Nephron (organoid): ENCODE data around the gene TENM4.

ENCODE experiments used
- H3K27ac Mint-ChIP-seq, 3 experiments: 2 replicates each; pipeline ENCODE4 v1.8.0; 2020; ENCODE audit warnings: mixed read lengths in 3 of 3, mild to moderate bottlenecking in 2 of 3, moderate library complexity in 1 of 3
- H3K27me3 Mint-ChIP-seq: 2 replicates; pipeline ENCODE4 v1.8.0; 2021; ENCODE audit warnings: low read depth, mild to moderate bottlenecking, moderate library complexity, mixed read lengths
- H3K36me3 Mint-ChIP-seq: 2 replicates; pipeline ENCODE4 v1.8.0; 2020; ENCODE audit warnings: low read depth, mixed read lengths
- H3K4me1 Mint-ChIP-seq: 2 replicates; pipeline ENCODE4 v1.8.0; 2020; ENCODE audit warnings: mixed read lengths
- H3K4me3 Mint-ChIP-seq, 3 experiments: 2 replicates each; pipeline ENCODE4 v1.8.0; 2020; ENCODE audit warnings: mild to moderate bottlenecking in 3 of 3, mixed read lengths in 3 of 3, moderate library complexity in 2 of 3
- H3K9me3 Mint-ChIP-seq: 2 replicates; pipeline ENCODE4 v1.8.0; 2020; ENCODE audit warnings: mixed read lengths
- CTCF ChIP-seq, 3 experiments: fragments of 200-600 bp; sonication (generic); IDR thresholded peaks; one replicate each; pipeline ENCODE4 v1.5.0; 2021; ENCODE audit warnings: antibody characterized with exemption in 3 of 3; ENCODE audit not compliant: unreplicated experiment in 3 of 3

Gene TENM4

DNA sequence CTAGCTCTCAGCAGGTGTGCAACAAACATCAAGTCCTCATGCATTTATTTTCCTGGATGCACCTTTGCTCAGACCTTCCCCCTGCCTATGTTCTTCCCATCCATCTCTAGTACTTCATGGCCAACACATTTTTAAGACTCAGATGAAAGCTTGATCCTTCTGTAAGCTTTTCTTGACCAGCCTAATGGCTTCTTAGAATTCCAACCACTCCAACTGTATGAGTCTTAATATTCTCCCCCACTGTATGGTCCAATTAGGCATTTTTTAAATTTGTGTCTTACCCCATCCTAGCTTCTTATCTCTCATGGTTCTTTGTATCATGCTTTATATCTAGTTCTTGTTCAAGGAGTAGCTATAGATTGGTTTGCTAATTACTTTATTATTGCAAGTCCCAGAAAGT is 44.8 kb downstream of the TENM4 start:
- no peak overlapping the region for H3K27ac Mint-ChIP-seq
- peaks cover 7% of the 10 kb centered on the region for H3K4me1 Mint-ChIP-seq
- H3K27me3 Mint-ChIP-seq: peaks cover 4% of the 10 kb centered on the region
- H3K36me3 Mint-ChIP-seq: no peaks in the 10 kb centered on the region
- no peak overlapping the region for H3K4me3 Mint-ChIP-seq
- no peak for TF ChIP-seq CTCF (IDR thresholded peaks at IDR 0.05; ENCODE audit: unreplicated experiment in 3 of 3)
- no peaks in the 10 kb centered on the region for H3K9me3 Mint-ChIP-seq

- peaks cover 7% of the 10 kb centered on the region for H3K4me1 Mint-ChIP-seq
- peaks cover 4% of the 10 kb centered on the region for H3K27me3 Mint-ChIP-seq
- TF ChIP-seq CTCF (IDR thresholded peaks at IDR 0.05; ENCODE audit: unreplicated experiment in 3 of 3): peak in 1 of 3 experiments; percentile 21
- peak overlapping the region in 1 of 3 experiments; percentile 69 for H3K27ac Mint-ChIP-seq
- no peaks in the 10 kb centered on the region for H3K9me3 Mint-ChIP-seq
- H3K4me3 Mint-ChIP-seq: no peak overlapping the region
- H3K36me3 Mint-ChIP-seq: peaks cover 3% of the 10 kb centered on the region
Observed at GRCh38 chr11:79393362-79394043, 47.3 kb downstream of the TENM4 start.

GRCh38 chr11:79392161-79392560 is 48.7 kb downstream of the TENM4 start:
- H3K27ac Mint-ChIP-seq: no peak overlapping the region
- H3K4me3 Mint-ChIP-seq: no peak overlapping the region
- H3K27me3 Mint-ChIP-seq: peaks cover 4% of the 10 kb centered on the region
- H3K4me1 Mint-ChIP-seq: peaks cover 7% of the 10 kb centered on the region
- no peaks in the 10 kb centered on the region for H3K9me3 Mint-ChIP-seq
- TF ChIP-seq CTCF (IDR thresholded peaks at IDR 0.05; ENCODE audit: unreplicated experiment in 3 of 3): no peak
- peaks cover 4% of the 10 kb centered on the region for H3K36me3 Mint-ChIP-seq

- H3K4me1 Mint-ChIP-seq: peaks cover 7% of the 10 kb centered on the region
- H3K27ac Mint-ChIP-seq: no peak overlapping the region
- TF ChIP-seq CTCF (IDR thresholded peaks at IDR 0.05; ENCODE audit: unreplicated experiment in 3 of 3): no peak
- H3K36me3 Mint-ChIP-seq: peaks cover 4% of the 10 kb centered on the region
- no peaks in the 10 kb centered on the region for H3K9me3 Mint-ChIP-seq
- no peak overlapping the region for H3K4me3 Mint-ChIP-seq
- peaks cover 4% of the 10 kb centered on the region for H3K27me3 Mint-ChIP-seq
Observed at GRCh38 chr11:79390923-79391322, 49.9 kb downstream of the TENM4 start.

- H3K4me1 Mint-ChIP-seq: peaks cover 7% of the 10 kb centered on the region
- no peak for TF ChIP-seq CTCF (IDR thresholded peaks at IDR 0.05; ENCODE audit: unreplicated experiment in 3 of 3)
- H3K27me3 Mint-ChIP-seq: peaks cover 4% of the 10 kb centered on the region
- H3K4me3 Mint-ChIP-seq: no peak overlapping the region
- peaks cover 4% of the 10 kb centered on the region for H3K36me3 Mint-ChIP-seq
- no peak overlapping the region for H3K27ac Mint-ChIP-seq
- no peaks in the 10 kb centered on the region for H3K9me3 Mint-ChIP-seq
Observed at GRCh38 chr11:79390477-79390876, 50.4 kb downstream of the TENM4 start.

DNA sequence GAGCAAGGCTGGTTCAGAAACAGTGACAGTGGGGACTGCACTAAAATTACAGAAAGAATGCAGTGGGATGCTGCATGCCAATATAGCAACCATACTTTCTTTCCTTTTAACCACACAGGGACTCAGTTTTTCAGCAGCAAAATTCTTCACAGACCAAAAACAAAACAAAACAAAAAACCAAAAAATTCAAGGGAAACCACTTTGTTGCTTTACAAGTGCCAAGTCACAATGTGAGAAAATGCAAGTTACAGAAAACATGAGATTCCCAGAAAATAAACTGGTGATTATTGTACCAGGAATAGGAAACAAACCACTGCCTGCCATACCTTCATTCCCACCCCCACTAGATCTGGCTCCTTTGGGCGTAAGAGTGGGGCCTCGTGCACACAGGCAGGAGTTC is 52.6 kb downstream of the TENM4 start:
- TF ChIP-seq CTCF (IDR thresholded peaks at IDR 0.05; ENCODE audit: unreplicated experiment in 3 of 3): no peak
- Mint-ChIP-seq H3K9me3 (no peaks in the 10 kb centered on the region), H3K36me3 (peaks cover 4% of the 10 kb centered on the region), H3K4me1 (peaks cover 10% of the 10 kb centered on the region), H3K4me3 (no peak overlapping the region), H3K27me3 (no peaks in the 10 kb centered on the region), H3K27ac (no peak overlapping the region)
